GM10266 (cell line): ENCODE results near the gene FABP7.

Experiments used
- DNase-seq: peaks from one replicate; pipeline ENCODE4 v3.0.0; 2012; ENCODE audit errors: extremely low spot score
- CTCF ChIP-seq: IDR thresholded peaks from 2 replicates; pipeline ENCODE4 v1.5.1; 2012; ENCODE audit warnings: mild to moderate bottlenecking, low read depth; ENCODE audit not compliant: control insufficient read depth, insufficient read depth; ENCODE audit errors: missing control alignments

Gene FABP7

GRCh38 chr6:122817358-122817757, 37.8 kb downstream of the FABP7 start:
- no peak for DNase-seq
- TF ChIP-seq CTCF: no peak

DNA sequence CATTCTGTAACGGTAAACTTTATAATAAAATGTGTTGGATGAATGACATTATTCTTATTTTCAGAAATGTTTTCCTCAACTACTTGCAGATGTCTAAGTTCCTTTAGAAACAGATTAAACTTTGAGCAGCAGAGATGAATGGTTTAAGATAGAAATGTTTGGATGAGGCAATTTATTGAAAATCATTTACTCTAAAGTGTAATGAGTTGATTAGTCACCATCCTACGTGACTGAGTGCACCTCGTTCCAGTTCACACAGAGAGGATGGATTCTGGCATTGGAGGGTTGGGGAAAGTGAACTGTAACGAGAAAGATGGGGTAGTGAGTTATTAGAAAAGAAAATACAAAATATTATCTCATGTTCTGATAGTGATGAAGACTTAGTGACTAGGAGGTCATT, 38.2 kb downstream of the FABP7 start:
- DNase-seq: no peak
- TF ChIP-seq CTCF: no peak

GRCh38 chr6:122818866-122819265, 39.4 kb downstream of the FABP7 start:
- TF ChIP-seq CTCF: no peak
- no peak for DNase-seq

DNA sequence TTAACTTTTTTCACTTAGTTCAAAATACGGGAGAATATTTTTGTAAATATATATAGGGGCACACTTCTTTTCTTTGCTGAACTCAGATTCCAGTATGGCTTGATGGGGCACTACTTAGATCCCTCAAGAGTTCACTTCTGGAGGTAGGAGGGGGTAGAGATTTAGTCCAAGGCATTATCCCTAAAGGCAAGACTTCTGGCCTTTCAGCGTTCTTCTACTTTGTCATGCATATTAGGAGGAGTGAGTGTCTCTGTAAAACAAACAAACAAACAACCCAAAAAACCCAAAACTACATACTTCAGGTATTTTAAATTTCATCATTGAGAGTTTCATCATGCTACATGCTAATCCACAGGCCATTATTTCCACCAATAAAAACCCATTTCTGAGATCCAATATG, 41.6 kb downstream of the FABP7 start:
- TF ChIP-seq CTCF: no peak
- DNase-seq: no peak

DNA sequence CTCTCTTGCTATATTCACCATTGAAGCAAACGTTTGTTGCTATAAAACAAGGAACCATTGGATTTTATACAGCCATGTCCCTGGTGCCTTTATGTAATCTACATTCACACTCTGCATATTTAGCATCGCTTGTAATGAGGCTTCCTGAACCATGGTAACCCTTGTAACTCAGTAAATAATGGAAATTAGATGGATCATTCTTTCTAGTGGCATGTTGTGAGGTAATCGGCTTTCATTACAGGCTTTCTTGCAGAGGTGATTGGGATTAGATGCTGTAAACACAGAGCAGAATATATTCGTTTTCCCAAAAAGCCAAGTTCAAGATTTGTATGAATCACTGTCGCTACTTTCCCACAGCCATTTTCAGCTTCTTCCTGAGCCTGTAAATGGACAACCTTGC, 45.6 kb downstream of the FABP7 start:
- no peak for DNase-seq
- TF ChIP-seq CTCF: no peak

DNA sequence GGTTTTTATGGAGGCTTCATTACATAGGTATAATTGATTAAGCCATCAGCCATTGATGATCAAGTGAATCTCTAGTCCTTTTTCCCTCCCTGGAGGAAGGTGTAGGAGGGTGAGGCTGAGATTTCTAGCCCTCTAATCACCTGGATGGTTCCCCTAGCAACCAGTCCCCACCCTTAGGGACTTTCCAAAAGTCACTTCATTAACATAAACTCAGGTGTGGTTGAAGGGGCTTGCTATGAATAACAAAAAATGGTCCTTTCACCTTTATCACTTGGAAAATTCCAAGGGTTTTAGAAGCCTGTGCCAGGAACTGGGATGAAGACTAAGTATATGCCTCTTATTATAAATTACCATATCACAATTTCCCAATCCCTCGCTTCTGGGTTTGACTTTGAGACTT, 49.9 kb downstream of the FABP7 start:
- TF ChIP-seq CTCF: no peak
- no peak for DNase-seq

GRCh38 chr6:122831511-122831910, 52.0 kb downstream of the FABP7 start:
- DNase-seq: no peak
- no peak for TF ChIP-seq CTCF
